GM11168 (cell line): ENCODE measurements around the gene KCNK4.

ENCODE experiments used
- in situ Hi-C: fragments of 300-500 bp; cut with MboI; formaldehyde crosslinking; loops from one replicate; pipeline ENCODE4 v1.12.0; 2022; ENCODE audit warnings: low sequenced_read_pairs; ENCODE audit not compliant: unreplicated experiment

The KCNK4 gene

GRCh38 chr11:64340671-64341335 is 49.7 kb downstream of the KCNK4 start:
- in situ Hi-C loops, result no loop called here

- in situ Hi-C loops, result no loop called here
Observed at GRCh38 chr11:64341429-64341828, 50.3 kb downstream of the KCNK4 start.

- in situ Hi-C loops, result no loop called here
Observed at GRCh38 chr11:64341851-64342791, 51.0 kb downstream of the KCNK4 start.

- in situ Hi-C loops, result no loop called here
Observed at GRCh38 chr11:64342869-64343745, 52.0 kb downstream of the KCNK4 start.

DNA sequence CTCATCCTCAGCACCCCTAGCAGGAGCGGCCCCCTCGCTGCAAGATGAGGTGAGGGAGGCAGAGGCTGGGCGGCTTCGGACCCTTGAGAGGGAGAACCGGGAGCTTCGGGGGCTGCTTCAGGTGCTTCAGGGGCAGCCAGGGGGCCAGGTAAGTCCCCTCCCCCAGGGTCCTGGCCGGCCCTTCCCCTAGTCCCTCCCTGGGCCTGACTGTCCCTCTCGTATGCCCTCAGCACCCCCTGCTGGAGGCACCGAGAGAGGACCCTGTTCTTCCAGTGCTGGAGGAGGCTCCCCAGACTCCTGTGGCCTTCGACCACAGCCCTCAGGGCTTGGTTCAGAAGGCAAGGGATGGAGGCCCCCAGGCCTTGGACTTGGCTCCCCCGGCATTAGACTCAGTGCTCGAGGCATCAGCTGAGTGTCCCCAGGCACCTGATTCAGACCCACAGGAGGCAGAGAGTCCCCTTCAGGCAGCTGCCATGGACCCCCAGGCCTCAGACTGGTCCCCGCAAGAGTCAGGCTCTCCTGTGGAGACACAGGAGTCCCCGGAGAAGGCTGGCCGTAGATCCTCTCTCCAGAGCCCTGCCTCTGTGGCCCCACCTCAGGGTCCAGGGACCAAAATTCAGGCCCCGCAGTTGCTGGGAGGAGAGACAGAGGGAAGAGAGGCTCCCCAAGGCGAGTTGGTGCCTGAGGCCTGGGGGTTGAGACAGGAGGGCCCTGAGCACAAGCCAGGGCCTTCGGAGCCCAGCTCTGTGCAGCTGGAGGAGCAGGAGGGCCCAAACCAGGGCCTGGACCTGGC is 52.9 kb downstream of the KCNK4 start:
- in situ Hi-C loops, result no loop called here

- in situ Hi-C loops, result no loop called here
Observed at GRCh38 chr11:64344787-64345186, 53.7 kb downstream of the KCNK4 start.

GRCh38 chr11:64347193-64347867 is 56.2 kb downstream of the KCNK4 start:
- in situ Hi-C loops, result no loop called here

- in situ Hi-C loops, result no loop called here
Observed at GRCh38 chr11:64348383-64349024, 57.4 kb downstream of the KCNK4 start.

GRCh38 chr11:64349025-64349387 is 57.9 kb downstream of the KCNK4 start:
- in situ Hi-C loops, result no loop called here

DNA sequence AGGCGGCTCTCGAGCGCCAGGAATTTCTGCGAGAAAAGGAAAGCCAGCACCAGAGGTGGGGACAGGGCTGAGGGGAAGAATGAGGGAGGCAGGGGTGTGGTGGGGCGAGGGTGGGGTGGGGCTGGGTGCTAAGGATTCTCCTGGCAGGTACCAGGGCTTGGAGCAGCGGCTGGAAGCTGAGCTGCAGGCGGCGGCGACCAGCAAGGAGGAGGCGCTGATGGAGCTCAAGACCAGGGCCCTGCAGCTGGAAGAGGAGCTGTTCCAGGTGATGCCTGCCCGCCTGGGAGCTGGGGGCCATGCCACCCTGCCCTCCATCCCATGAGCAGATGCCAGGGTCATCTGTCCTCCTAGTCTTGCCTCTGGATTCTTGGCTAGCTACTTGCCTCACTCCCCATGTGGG is 58.3 kb downstream of the KCNK4 start:
- in situ Hi-C loops, result no loop called here
